Mesothelial cell of epicardium (in vitro differentiated cells): ENCODE results near the gene SLC38A10. TPM values are rescaled to one million over a fixed set of nuclear protein-coding genes. Genes with fewer than 3 reads are reported as not detected.

ENCODE experiments used
- DNase-seq, 2 experiments: peaks; one replicate each; pipeline ENCODE4 v3.0.0; 2021; ENCODE audit warnings: low spot score in 2 of 2; ENCODE audit not compliant: unreplicated experiment in 2 of 2
- H3K27ac Mint-ChIP-seq: 2 replicates; pipeline ENCODE4 v1.8.0; 2021; ENCODE audit warnings: mixed read lengths
- H3K27me3 Mint-ChIP-seq: 2 replicates; pipeline ENCODE4 v1.8.0; 2021; ENCODE audit warnings: low read depth, mixed read lengths
- H3K36me3 Mint-ChIP-seq: 2 replicates; pipeline ENCODE4 v1.8.0; 2021; ENCODE audit warnings: mixed read lengths
- H3K4me1 Mint-ChIP-seq: 2 replicates; pipeline ENCODE4 v1.8.0; 2021; ENCODE audit warnings: mixed read lengths
- H3K4me3 Mint-ChIP-seq: 2 replicates; pipeline ENCODE4 v1.8.0; 2021; ENCODE audit warnings: mild to moderate bottlenecking, moderate library complexity, mixed read lengths
- H3K9me3 Mint-ChIP-seq: 2 replicates; pipeline ENCODE4 v1.8.0; 2021; ENCODE audit warnings: mixed read lengths
- total RNA-seq: library from RNA; stranded (reverse); gene quantifications from 3 replicates; pipeline ENCODE4 v1.2.1, GENCODE V29; 2021
- TF ChIP-seq, protein P1 (sequence below): fragments of 200-600 bp; sonication (generic); IDR thresholded peaks from one replicate; pipeline ENCODE4 v1.5.0; 2021; ENCODE audit warnings: antibody characterized with exemption; ENCODE audit not compliant: unreplicated experiment

Gene SLC38A10
- total RNA-seq, 1 donor from 2014 or later, result 103 TPM

GRCh38 chr17:81287152-81287551, 8.0 kb downstream of the SLC38A10 start:
- H3K9me3 Mint-ChIP-seq, result no peaks in the 10 kb centered on the region
- H3K27ac Mint-ChIP-seq, result no peak overlapping the region
- TF ChIP-seq, protein P1, sequence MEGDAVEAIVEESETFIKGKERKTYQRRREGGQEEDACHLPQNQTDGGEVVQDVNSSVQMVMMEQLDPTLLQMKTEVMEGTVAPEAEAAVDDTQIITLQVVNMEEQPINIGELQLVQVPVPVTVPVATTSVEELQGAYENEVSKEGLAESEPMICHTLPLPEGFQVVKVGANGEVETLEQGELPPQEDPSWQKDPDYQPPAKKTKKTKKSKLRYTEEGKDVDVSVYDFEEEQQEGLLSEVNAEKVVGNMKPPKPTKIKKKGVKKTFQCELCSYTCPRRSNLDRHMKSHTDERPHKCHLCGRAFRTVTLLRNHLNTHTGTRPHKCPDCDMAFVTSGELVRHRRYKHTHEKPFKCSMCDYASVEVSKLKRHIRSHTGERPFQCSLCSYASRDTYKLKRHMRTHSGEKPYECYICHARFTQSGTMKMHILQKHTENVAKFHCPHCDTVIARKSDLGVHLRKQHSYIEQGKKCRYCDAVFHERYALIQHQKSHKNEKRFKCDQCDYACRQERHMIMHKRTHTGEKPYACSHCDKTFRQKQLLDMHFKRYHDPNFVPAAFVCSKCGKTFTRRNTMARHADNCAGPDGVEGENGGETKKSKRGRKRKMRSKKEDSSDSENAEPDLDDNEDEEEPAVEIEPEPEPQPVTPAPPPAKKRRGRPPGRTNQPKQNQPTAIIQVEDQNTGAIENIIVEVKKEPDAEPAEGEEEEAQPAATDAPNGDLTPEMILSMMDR, result no peak
- no peaks in the 10 kb centered on the region for H3K27me3 Mint-ChIP-seq
- peaks cover 13% of the 10 kb centered on the region for H3K36me3 Mint-ChIP-seq
- H3K4me3 Mint-ChIP-seq, result no peak overlapping the region
- no peak for DNase-seq
- peaks cover 4% of the 10 kb centered on the region for H3K4me1 Mint-ChIP-seq

DNA sequence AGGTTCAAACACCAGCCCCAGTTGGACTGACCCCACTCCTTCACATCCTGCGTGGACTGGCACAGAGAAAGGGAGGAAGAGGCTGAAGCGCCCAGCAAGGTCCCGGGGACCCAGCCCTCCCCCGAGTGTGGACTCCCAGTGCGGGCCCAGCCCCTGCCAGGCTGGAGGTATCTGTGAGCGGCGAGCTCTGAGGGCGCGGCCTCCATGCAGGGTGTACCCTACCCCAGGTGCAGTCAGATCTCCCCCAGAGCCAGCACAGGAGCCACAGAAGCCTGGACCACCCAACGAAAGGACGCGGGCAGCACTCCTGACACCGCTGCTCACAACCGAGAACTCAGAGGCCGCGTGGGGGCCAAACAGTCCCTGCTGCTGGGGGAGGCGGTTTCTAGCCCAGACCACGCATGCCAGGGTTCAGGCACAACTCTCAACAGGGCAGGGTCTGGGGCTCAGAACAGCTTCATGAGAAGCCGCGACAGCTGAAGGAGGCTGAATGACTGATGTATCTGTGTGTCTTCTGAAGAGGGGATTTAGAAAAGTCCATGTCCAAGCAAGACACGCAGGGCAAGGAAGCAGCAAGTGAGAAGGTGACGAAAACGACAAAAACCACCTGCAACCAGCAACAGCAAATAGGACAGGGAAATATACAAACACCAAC, 8.5 kb downstream of the SLC38A10 start:
- peaks cover 3% of the 10 kb centered on the region for H3K4me1 Mint-ChIP-seq
- H3K27me3 Mint-ChIP-seq, result no peaks in the 10 kb centered on the region
- peaks cover 13% of the 10 kb centered on the region for H3K36me3 Mint-ChIP-seq
- H3K4me3 Mint-ChIP-seq, result no peak overlapping the region
- H3K27ac Mint-ChIP-seq, result no peak overlapping the region
- no peak for DNase-seq
- H3K9me3 Mint-ChIP-seq, result no peaks in the 10 kb centered on the region
- TF ChIP-seq, protein P1, result no peak

DNA sequence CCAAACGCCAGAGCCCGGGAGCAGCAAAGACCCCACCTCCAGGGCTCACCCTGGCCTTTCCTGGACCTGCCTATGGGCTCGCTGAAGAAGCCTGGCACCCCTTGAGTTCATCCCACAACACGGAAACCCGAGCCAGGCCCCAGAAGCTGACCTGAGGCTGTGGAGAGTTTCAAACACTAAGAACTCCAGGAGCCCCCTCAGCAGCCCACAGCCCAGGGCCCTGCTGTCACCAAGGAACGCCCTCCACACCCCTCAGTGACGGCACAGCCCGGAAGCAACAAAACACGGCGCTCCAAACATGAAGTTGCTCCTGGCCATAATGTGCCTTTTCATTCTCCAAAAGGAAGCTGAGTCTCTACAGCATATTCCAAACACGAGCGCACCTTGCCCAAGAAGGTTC, 9.2 kb downstream of the SLC38A10 start:
- Mint-ChIP-seq H3K4me1 (no peaks in the 10 kb centered on the region), H3K27me3 (no peaks in the 10 kb centered on the region), H3K27ac (no peak overlapping the region), H3K4me3 (no peak overlapping the region), H3K36me3 (peaks cover 13% of the 10 kb centered on the region), H3K9me3 (no peaks in the 10 kb centered on the region)
- DNase-seq, result no peak
- TF ChIP-seq, protein P1, result no peak

- no peak for DNase-seq
- no peak overlapping the region for H3K27ac Mint-ChIP-seq
Measured at GRCh38 chr17:81285179-81285878, 9.8 kb downstream of the SLC38A10 start.

GRCh38 chr17:81282876-81283275, 12.2 kb downstream of the SLC38A10 start:
- TF ChIP-seq, protein P1, result no peak
- no peak overlapping the region for H3K27ac Mint-ChIP-seq
- H3K4me1 Mint-ChIP-seq, result no peaks in the 10 kb centered on the region
- H3K4me3 Mint-ChIP-seq, result no peak overlapping the region
- H3K36me3 Mint-ChIP-seq, result peaks cover 7% of the 10 kb centered on the region
- DNase-seq, result no peak
- no peaks in the 10 kb centered on the region for H3K9me3 Mint-ChIP-seq
- no peaks in the 10 kb centered on the region for H3K27me3 Mint-ChIP-seq

More at GRCh38 chr17:81285179-81285878, 9.8 kb downstream of the SLC38A10 start:
- Mint-ChIP-seq H3K36me3 (peaks cover 14% of the 10 kb centered on the region), H3K4me1 (no peaks in the 10 kb centered on the region), H3K9me3 (no peaks in the 10 kb centered on the region), H3K4me3 (no peak overlapping the region), H3K27me3 (no peaks in the 10 kb centered on the region)
- TF ChIP-seq, protein P1, result no peak
